Upper lobe of left lung (tissue), 6 donors: ENCODE data around the gene RYR3. TPM values are rescaled to one million over a fixed set of nuclear protein-coding genes. Genes with fewer than 3 reads are reported as not detected.

Experiments used
- ATAC-seq, 2 donors: fragments of 200-7000 bp; cut with Tn5 transposase; one replicate each; pipeline ENCODE4 v1.9.1; 2022; ENCODE audit warnings: mild to moderate bottlenecking in 2 of 2, moderate library complexity in 2 of 2; ENCODE audit not compliant: low FRiP score in 2 of 2
- DNase-seq, 2 donors: peaks; one replicate each; pipeline ENCODE4 v3.0.0-alpha.2; 2019 to 2020
- H3K27ac ChIP-seq, 4 donors: fragments of 200-600 bp; sonication (generic); one replicate each; pipeline ENCODE4 v1.5.1; 2016 to 2019
- H3K27me3 ChIP-seq, 4 donors: fragments of 200-600 bp; sonication (generic); one replicate each; pipeline ENCODE4 v1.5.1; 2017 to 2019
- H3K36me3 ChIP-seq, 4 donors: fragments of 200-600 bp; sonication (generic); one replicate each; pipeline ENCODE4 v1.5.1; 2016 to 2019
- H3K4me1 ChIP-seq, 4 donors: fragments of 200-600 bp; sonication (generic); one replicate each; pipeline ENCODE4 v1.5.1; 2018 to 2019
- H3K4me3 ChIP-seq, 4 donors: fragments of 200-600 bp; sonication (generic); one replicate each; pipeline ENCODE4 v1.5.1; 2017 to 2019; ENCODE audit warnings: mild to moderate bottlenecking in 2 of 4, moderate library complexity in 1 of 4
- H3K9me3 ChIP-seq, 4 donors: fragments of 200-600 bp; sonication (generic); one replicate each; pipeline ENCODE4 v1.5.1; 2018 to 2019
- EP300 ChIP-seq, 4 donors: sonication (generic); formaldehyde crosslinking; IDR thresholded peaks; one replicate each; pipeline ENCODE4 v1.5.1; 2017; ENCODE audit warnings: antibody characterized with exemption in 4 of 4, control low read depth in 2 of 4
- POLR2A ChIP-seq, 4 donors: fragments of 450-650 bp; IDR thresholded peaks; one replicate each; pipeline ENCODE4 v1.5.1; 2016 to 2017; ENCODE audit warnings: antibody characterized with exemption in 4 of 4, mild to moderate bottlenecking in 2 of 4
- POLR2AphosphoS5 ChIP-seq, 2 donors: sonication (generic); formaldehyde crosslinking; IDR thresholded peaks; one replicate each; pipeline ENCODE4 v1.5.1; 2017; ENCODE audit warnings: antibody characterized with exemption in 2 of 2
- WGBS, 2 donors: methylation state at CpG; one replicate each; pipeline ENCODE4 v1.1.5; 2017 to 2018; 5-methylcytosine and 5-hydroxymethylcytosine counted together
- total RNA-seq, 6 donors: library from RNA; depleted of rRNA in 4 of 6; stranded (reverse); fragments of >200 nt in 4 of 6; gene quantifications; one replicate each; pipeline versions ENCODE4 v1.1.0 to v1.2.1, GENCODE V29; 2016 to 2021
- TF ChIP-seq, protein P1 (sequence below), 6 experiments: fragments of 450-650 bp in 4 of 6; fragments of 200-600 bp in 2 of 6; sonication (generic) in 2 of 6; IDR thresholded peaks; one replicate each; pipeline ENCODE4 v1.5.1; 2016 to 2019; ENCODE audit warnings: antibody characterized with exemption in 6 of 6
- donor health status: DM: no; HTN: no; CAD: no; lungs with moderate emphysema.
- donor health status: DM: no; HTN: yes; CAD: no; lungs with severe emphysema.

RYR3 gene
- total RNA-seq, 6 donors from 2014 or later, result under 0.01 to 0.34 (median 0.15) TPM

DNA sequence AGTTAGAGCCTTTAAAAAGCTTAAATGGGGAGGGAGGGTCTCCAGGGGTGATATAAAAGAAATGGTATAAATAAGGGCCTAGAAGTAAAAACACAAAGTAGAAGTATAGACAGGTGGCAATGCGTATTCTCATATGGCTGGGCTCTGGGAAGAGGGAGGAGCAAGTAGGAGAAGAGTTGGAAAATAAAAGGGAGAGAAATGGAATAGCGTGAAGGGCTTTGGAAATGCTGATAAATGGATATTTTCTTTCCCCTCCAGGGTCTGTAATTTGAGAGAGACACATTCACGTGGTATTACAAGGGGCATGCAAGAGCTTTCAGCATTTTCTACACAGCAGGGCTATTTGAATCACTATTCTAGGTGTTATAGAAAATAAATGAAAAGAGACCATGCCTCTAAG is 313.7 kb downstream of the RYR3 start:
- DNase-seq, result no peak
- 40 to 46% methylated on average over 3 of the region's 3 CpGs for WGBS, 2 donors
- Histone ChIP-seq H3K36me3 (no peaks in the 10 kb centered on the region), H3K27me3 (no peaks in the 10 kb centered on the region), H3K4me3 (no peak overlapping the region), H3K9me3 (no peaks in the 10 kb centered on the region), H3K27ac (no peak overlapping the region), H3K4me1 (no peaks in the 10 kb centered on the region)
- ATAC-seq, result no peak
- TF ChIP-seq EP300 (IDR thresholded peaks at IDR 0.05) (no peak), POLR2AphosphoS5 (IDR thresholded peaks at IDR 0.05) (no peak), POLR2A (IDR thresholded peaks at IDR 0.05) (no peak)
- TF ChIP-seq, protein P1, sequence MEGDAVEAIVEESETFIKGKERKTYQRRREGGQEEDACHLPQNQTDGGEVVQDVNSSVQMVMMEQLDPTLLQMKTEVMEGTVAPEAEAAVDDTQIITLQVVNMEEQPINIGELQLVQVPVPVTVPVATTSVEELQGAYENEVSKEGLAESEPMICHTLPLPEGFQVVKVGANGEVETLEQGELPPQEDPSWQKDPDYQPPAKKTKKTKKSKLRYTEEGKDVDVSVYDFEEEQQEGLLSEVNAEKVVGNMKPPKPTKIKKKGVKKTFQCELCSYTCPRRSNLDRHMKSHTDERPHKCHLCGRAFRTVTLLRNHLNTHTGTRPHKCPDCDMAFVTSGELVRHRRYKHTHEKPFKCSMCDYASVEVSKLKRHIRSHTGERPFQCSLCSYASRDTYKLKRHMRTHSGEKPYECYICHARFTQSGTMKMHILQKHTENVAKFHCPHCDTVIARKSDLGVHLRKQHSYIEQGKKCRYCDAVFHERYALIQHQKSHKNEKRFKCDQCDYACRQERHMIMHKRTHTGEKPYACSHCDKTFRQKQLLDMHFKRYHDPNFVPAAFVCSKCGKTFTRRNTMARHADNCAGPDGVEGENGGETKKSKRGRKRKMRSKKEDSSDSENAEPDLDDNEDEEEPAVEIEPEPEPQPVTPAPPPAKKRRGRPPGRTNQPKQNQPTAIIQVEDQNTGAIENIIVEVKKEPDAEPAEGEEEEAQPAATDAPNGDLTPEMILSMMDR (IDR thresholded peaks at IDR 0.05), result no peak

DNA sequence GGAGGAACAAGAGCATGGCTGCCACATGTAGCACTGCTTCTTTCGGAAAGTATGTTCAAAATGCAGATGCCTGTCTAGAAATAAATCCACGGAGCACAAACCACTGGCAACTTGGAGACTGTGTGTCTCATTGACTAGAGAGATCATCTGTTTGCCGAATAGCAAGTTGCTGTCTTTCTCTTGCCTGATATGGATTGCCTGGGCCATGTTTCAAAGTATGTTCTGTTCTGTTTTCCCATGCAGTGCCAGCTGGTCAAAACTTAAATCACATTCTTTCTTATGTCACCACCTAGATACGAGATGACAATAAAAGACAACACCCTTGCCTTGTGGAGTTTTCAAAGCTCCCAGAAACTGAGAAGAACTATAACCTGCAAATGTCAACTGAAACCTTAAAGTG is 318.9 kb downstream of the RYR3 start:
- no peaks in the 10 kb centered on the region for H3K27me3 ChIP-seq

DNA sequence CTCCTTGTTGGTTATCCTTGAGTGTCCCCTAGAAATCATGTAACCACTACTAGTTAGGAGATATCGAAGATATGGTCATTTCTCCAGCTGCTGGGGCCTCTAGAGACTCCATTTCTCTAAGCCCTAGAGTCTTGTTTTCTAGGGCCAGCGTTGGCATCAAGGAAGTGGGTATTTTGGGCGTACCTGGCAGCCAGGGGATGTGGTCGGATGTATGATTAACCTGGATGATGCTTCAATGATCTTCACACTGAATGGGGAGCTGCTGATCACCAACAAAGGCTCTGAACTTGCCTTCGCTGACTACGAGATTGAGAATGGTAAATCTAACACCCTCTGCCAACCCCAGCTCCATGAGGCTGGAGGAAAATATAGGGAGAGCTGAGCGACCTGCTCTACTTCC is 325.5 kb downstream of the RYR3 start:
- Histone ChIP-seq H3K27me3 (no peaks in the 10 kb centered on the region), H3K27ac (no peak overlapping the region), H3K4me3 (no peak overlapping the region), H3K9me3 (no peaks in the 10 kb centered on the region), H3K36me3 (no peaks in the 10 kb centered on the region), H3K4me1 (no peaks in the 10 kb centered on the region)
- WGBS, 2 donors, result 80 to 81% methylated on average over 7 of the region's 7 CpGs
- no peak for ATAC-seq
- DNase-seq, result no peak
- TF ChIP-seq EP300 (IDR thresholded peaks at IDR 0.05), result no peak
- TF ChIP-seq POLR2AphosphoS5 (IDR thresholded peaks at IDR 0.05), result no peak

More for the DNA sequence above, 318.9 kb downstream of the RYR3 start:
- Histone ChIP-seq H3K27ac (no peak overlapping the region), H3K4me1 (no peaks in the 10 kb centered on the region), H3K36me3 (no peaks in the 10 kb centered on the region), H3K4me3 (no peak overlapping the region), H3K9me3 (no peaks in the 10 kb centered on the region)
- no peak for ATAC-seq
- 65 to 69% methylated on average over 4 of the region's 4 CpGs for WGBS, 2 donors
- TF ChIP-seq POLR2AphosphoS5 (IDR thresholded peaks at IDR 0.05) (no peak), EP300 (IDR thresholded peaks at IDR 0.05) (no peak), POLR2A (IDR thresholded peaks at IDR 0.05) (no peak)
- TF ChIP-seq, protein P1 (IDR thresholded peaks at IDR 0.05), result no peak
- no peak for DNase-seq

DNA sequence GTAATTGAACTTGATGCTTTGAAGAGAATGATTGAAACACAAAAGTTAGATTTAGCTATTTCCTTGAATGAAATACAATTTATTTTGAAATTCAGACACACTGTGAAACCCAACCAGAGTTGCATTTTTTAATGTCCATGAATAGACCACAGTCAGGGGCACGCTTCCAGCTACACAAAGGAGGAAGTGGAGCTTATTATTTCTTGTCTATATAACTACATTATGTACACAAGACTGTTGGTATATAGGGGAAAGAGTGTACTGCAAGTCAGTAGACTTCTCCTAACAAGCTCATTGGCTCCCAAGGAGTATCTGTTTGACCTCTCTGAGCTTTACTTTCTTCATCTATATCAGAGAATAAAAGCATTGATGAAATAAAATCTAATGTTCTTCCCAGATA is 326.2 kb downstream of the RYR3 start:
- Histone ChIP-seq H3K27me3 (no peaks in the 10 kb centered on the region), H3K4me3 (no peak overlapping the region), H3K9me3 (no peaks in the 10 kb centered on the region), H3K27ac (no peak overlapping the region), H3K4me1 (no peaks in the 10 kb centered on the region), H3K36me3 (no peaks in the 10 kb centered on the region)
- ATAC-seq (no peak), DNase-seq (no peak)
- TF ChIP-seq POLR2A (IDR thresholded peaks at IDR 0.05), result no peak
- TF ChIP-seq, protein P1 (IDR thresholded peaks at IDR 0.05), result no peak
- TF ChIP-seq EP300 (IDR thresholded peaks at IDR 0.05), result no peak
- TF ChIP-seq POLR2AphosphoS5 (IDR thresholded peaks at IDR 0.05), result no peak
- 42 to 48% methylated on average over 1 of the region's 1 CpG for WGBS, 2 donors

DNA sequence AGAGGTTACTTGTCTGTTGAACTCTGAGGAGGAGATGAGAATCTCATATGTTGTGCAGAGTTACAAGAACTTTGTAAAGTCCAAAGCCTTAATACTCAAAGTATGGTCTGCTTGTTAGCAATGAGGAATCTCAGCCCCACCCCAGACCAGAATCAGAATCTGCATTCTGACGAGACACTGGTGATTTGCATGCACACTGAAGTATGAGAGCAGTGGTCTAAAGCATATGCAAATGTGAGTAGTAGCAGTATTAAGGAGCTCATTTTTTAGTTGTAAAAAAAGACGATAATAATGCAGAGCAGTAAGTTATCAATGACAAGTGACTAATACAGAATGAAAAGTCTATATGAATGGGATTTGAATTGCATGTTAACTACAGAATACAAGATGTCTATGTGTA is 327.7 kb downstream of the RYR3 start:
- Histone ChIP-seq H3K4me1 (no peaks in the 10 kb centered on the region), H3K27me3 (no peaks in the 10 kb centered on the region), H3K9me3 (no peaks in the 10 kb centered on the region), H3K27ac (no peak overlapping the region), H3K4me3 (no peak overlapping the region), H3K36me3 (no peaks in the 10 kb centered on the region)
- TF ChIP-seq POLR2AphosphoS5 (IDR thresholded peaks at IDR 0.05) (no peak), EP300 (IDR thresholded peaks at IDR 0.05) (no peak)
- TF ChIP-seq, protein P1 (IDR thresholded peaks at IDR 0.05), result no peak
- DNase-seq (no peak), ATAC-seq (no peak)
- 82 to 87% methylated on average over 2 of the region's 2 CpGs for WGBS, 2 donors
